GM12874 (cell line): Measurements from ENCODE around the gene ZNF839.

Experiments
- TF ChIP-seq, protein P1 (sequence below): IDR thresholded peaks from 2 replicates; pipeline ENCODE4 v1.5.1; 2011; ENCODE audit warnings: low read depth, mild to moderate bottlenecking, control low read depth, low read length, moderate library complexity; ENCODE audit not compliant: insufficient read depth

ZNF839 gene

DNA sequence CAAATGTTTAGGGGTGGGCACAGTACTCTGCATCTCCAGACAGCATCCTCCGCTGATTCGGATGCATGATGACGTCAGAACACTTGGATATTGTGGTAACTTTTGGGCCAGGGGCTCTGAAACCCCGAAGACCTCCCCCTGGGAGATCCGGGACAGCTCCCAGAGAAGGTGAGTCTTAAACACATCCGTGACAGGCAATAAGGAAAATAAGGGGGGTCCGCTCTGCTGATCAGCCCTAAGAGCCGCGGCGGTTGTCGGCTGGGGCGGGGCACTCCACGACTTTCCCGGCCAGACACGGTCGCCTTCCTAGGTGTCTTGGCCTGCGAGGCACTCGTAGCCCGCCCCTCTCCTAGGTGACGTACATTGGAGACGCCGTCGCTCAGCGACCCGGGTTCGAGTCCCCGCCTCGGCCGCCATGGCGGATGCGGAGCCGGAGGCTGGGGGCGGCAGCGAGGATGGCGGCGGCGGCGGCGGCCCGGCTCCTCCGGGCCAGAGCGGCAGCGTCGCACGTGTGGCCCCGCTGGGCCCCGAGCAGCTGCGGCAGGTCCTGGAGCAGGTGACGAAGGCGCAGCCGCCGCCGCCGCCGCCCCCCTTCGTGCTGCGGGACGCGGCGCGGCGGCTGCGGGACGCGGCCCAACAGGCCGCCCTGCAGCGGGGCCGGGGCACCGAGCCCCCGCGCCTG lies at the start of gene ZNF839:
Gene ZNF839, plus strand, starts transcription at position 396 of the 682 bp plus-strand sequence. Its CDS starts 20 bp downstream, at position 416.
- TF ChIP-seq, protein P1, sequence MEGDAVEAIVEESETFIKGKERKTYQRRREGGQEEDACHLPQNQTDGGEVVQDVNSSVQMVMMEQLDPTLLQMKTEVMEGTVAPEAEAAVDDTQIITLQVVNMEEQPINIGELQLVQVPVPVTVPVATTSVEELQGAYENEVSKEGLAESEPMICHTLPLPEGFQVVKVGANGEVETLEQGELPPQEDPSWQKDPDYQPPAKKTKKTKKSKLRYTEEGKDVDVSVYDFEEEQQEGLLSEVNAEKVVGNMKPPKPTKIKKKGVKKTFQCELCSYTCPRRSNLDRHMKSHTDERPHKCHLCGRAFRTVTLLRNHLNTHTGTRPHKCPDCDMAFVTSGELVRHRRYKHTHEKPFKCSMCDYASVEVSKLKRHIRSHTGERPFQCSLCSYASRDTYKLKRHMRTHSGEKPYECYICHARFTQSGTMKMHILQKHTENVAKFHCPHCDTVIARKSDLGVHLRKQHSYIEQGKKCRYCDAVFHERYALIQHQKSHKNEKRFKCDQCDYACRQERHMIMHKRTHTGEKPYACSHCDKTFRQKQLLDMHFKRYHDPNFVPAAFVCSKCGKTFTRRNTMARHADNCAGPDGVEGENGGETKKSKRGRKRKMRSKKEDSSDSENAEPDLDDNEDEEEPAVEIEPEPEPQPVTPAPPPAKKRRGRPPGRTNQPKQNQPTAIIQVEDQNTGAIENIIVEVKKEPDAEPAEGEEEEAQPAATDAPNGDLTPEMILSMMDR: no peak

DNA sequence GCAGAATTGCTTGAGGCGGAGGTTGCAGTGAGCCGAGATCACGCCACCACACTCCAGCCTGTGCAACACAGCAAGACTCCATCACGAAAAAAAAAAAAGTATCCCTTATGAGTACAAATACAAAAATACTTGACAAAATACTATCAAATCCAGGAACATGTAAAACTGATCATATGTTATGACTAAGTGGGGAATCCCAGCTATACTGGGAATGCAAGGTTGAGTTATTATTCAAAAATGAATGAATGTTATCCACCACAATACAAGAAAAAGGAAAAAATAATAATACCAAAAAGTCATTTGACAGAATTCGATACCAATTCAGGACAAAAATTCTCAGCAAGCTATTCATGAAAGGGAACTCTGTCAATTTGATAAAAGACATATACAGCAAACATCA lies 47.2 kb upstream of the ZNF839 start:
- TF ChIP-seq, protein P1: no peak

DNA sequence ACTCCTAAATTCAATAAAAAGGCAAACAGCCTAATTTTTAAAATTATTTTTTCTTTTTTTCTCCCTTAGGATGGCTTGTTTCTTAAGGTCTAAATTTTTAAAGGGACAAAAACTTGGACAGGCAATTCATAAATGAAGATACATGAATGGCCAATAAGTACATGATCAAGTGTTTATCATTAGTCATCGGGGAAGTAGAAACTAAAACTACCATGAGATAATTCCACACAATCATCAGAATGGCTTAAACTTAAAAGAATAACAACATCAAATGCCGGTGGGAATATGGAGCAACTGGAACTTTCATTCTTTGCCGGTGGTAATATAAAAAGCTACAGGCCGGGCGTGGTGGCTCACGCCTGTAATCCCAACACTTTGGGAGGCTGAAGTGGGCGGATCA lies 43.7 kb upstream of the ZNF839 start:
- TF ChIP-seq, protein P1: no peak

DNA sequence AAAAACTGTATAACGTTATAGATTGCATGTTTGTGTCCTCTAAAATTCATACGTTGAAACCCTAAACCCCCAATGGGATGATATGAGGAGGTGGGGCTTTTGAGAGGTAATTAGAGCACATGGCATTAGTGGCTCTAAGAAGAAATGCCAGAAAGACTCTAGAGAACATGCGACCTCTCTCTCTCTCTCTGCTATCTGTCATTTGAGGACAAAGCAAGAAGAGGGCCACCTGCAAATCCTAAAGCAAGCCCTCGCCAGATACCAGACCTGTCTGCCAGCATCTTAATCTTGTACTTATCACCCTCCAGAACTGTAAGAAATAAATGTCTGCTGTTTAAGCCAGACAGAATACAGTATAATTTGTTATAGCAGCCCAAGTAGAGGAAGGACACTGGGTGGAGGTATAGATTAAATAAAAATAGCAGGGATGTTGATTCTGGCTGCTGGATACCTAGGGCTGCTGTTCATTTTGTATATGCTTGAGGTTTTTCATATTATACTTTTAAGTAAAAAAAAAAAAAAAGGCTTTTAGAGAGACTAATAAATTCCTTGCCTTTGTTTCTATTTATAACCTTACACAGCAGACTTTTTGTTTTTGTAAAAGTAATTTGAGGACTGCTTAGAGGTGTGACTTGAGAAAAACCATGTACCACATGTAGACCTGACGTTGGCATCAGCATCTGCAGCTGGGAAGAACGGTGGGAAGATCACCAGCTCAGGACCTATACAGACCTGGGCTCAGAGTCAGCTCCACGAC lies 41.5 kb upstream of the ZNF839 start:
- TF ChIP-seq, protein P1: no peak

DNA sequence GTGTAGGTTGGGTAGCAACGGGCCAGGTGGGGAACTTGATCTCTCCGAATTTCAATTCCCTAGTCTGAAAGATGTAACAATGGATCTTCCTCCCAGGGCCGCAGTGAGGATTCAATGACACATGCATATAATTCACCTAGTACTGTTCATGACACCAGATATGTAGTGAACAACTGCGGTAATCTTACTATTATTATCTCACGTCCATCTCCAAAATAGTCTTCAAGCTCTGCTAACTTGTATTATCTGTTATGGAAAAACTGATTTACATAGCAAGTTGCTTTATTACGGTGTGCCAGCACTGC lies 41.0 kb upstream of the ZNF839 start:
- TF ChIP-seq, protein P1: no peak

DNA sequence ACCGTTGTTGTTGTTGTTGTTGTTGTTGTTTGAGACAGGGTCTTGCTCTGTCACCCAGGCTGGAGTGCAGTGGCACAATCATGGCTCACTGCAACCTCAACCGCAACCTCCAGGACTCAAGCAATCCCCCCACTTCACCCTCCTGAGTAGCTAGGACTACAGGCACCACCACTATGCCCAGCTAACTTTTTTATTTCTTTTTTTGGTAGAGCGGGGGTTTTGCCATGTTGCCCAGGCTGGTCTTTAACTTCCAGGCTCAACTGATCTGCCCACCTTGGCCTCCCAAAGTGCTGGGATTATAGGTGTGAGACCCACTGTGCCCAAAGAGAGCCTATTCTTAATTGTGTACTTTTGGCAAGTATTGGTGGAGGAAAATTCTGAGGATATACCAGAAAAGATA lies 40.3 kb upstream of the ZNF839 start:
- TF ChIP-seq, protein P1: no peak

DNA sequence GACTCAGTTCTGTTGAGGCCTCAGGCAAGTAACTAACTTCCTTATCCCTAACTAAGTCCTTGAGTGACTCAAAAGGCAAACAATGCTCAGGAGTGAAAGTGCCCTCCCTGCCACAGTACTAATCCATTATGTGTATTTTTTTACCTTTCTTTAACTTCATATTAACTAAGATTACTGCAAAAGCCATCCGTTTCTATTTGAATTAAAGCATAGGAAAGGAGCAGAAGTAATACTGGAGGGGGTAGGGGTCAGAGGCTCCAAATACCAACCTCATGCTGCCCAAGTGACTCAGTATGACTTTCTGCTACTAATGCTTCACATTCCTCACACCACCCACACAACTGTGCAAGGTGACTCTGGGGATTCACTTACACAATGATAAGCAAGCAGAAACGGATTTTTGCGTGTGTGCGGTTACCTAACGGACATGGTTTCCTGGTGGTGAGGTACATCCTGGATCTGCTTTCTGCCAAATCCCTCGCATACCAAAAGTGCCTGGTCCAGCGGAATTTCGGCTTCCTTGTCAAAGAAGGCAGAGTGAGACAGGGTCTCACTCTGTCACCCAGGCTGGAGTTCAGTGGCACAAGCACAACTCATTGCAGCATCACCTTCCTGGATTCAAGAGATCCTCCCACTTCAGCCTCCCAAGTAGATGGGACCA lies 39.7 kb upstream of the ZNF839 start:
- TF ChIP-seq, protein P1: no peak
